ENCODE data around the gene CLEC2L. TPM values are rescaled to one million over a fixed set of nuclear protein-coding genes. Genes with fewer than 3 reads are reported as not detected.

The CLEC2L gene
- total RNA-seq, 4 donors from 2014 or later = not detected

DNA sequence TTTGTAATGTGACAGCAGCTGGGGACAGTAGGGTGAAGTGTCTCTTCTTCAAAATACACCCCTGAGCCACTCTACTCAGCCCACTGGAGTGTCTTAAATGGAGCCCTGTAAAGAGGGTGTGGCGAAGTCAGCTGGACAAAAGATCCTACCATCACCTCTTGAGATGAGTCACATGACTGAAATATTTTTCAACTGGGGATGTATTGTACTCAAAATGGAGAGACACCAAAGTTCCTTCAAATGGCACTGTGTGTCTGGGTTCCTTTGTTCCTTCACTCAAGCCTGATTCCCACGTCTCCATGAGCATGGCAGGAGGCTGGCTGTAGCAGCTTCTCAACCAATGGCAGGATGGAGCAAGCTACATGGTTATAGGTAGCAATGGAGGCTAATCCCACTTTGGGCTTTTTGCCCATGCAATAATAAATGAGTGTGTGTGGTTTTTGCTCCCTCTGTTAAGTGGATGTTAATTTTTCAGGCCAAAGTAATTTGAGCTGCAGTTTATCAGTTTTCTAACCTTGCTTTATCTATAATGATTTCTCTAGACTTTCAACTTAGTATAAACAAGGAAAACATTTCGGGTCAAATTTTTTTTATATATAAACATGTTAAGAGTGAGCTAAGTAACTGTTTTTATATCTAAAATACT, 68.2 kb downstream of the CLEC2L start:
- TF ChIP-seq, protein P1, sequence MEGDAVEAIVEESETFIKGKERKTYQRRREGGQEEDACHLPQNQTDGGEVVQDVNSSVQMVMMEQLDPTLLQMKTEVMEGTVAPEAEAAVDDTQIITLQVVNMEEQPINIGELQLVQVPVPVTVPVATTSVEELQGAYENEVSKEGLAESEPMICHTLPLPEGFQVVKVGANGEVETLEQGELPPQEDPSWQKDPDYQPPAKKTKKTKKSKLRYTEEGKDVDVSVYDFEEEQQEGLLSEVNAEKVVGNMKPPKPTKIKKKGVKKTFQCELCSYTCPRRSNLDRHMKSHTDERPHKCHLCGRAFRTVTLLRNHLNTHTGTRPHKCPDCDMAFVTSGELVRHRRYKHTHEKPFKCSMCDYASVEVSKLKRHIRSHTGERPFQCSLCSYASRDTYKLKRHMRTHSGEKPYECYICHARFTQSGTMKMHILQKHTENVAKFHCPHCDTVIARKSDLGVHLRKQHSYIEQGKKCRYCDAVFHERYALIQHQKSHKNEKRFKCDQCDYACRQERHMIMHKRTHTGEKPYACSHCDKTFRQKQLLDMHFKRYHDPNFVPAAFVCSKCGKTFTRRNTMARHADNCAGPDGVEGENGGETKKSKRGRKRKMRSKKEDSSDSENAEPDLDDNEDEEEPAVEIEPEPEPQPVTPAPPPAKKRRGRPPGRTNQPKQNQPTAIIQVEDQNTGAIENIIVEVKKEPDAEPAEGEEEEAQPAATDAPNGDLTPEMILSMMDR (IDR thresholded peaks at IDR 0.05; ENCODE audit: low read depth) = no peak

DNA sequence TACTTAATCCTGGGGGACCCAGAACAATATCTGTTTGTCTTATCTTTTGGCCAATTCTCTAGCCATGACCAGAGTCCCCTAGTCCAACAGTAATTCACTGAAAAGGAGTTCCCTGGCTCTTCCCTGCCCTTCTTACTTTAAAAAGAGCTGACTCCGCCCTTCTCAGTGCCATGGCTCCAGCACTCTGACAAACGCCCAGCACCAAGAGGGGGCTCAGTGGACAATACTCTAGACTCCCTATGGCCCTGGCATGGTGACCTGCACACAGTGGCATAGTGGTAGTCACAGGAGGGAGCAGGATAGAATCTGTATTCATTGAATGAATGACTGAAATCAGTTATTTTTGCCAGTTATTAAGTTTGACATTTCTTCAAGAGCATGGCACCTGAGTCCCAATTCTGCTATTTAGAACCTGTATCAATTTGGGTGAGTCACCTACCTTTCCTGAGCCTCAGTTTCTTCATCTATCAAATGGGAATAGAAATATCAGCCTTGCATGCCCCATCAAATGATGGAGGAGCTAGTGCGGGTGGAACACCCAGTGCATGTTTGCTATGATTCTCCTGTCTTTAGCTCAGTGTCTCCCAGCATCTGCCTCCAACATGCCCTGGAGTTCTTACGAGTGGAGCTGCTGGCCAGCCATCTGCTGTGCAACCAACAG, 69.4 kb downstream of the CLEC2L start:
- TF ChIP-seq, protein P1 (IDR thresholded peaks at IDR 0.05; ENCODE audit: low read depth) = no peak

DNA sequence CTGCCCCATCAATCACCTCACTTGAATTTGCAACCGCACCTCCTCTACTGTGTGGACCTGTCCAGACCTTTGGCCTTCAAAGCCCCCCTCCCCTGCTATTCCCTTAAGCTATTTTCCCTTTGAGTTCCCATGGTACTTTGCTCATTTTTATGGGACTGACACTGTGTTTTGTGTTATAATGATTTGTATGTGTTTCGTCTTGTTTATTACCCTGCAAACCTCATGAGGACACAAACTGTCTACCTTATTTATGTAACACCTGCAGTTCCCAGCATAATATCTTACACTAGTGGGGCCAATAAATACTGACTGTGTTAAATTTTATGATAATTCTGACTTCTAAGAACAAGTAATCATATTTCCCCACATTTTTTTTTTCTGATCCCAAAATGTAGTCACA, 70.6 kb downstream of the CLEC2L start:
- TF ChIP-seq, protein P1 (IDR thresholded peaks at IDR 0.05; ENCODE audit: low read depth) = no peak

Other genes with a start within 250 kb of the CLEC2L start
- gene FMC1, start 182.3 kb upstream of the CLEC2L start, total RNA-seq = 10 to 100 TPM in 3 of 4 donors, 1 to 10 TPM in 1; 7.8 to 22.3 (median 17.3) TPM
- gene LUC7L2, start 163.8 kb upstream of the CLEC2L start, total RNA-seq = 100 to 1,000 TPM in 1 of 4 donors, 10 to 100 TPM in 3; 55.2 to 102 (median 71.7) TPM
- not detected for gene KLRG2, start 40.0 kb upstream of the CLEC2L start, total RNA-seq